Activated CD4-positive, alpha-beta T cell treated with anti-CD3 and anti-CD28 coated beads for 36 hours (primary cell): ENCODE results near the gene TMEM37. TPM values are rescaled to one million over a fixed set of nuclear protein-coding genes. Genes with fewer than 3 reads are reported as not detected.

ENCODE experiments used
- ATAC-seq: fragments of 200-7000 bp; cut with Tn5 transposase; one replicate; pipeline ENCODE4 v1.10.0; 2021; ENCODE audit warnings: mild to moderate bottlenecking, moderate library complexity
- CTCF ChIA-PET: fragments of 350-600 bp; sonication (Branson Sonifier 250); formaldehyde crosslinking; loops from one replicate; lab custom pipeline; 2021; ENCODE audit warnings: antibody characterized with exemption; lab: Charles Lee
- POLR2A ChIA-PET: fragments of 350-600 bp; sonication (Branson Sonifier 250); formaldehyde crosslinking; loops from one replicate; lab custom pipeline; 2021; ENCODE audit warnings: antibody characterized with exemption, inconsistent platforms; lab: Charles Lee
- DNase-seq: peaks from one replicate; pipeline ENCODE4 v3.0.0-alpha.2; 2020
- H3K27ac Mint-ChIP-seq: one replicate; pipeline ENCODE4 v1.8.0; 2021; ENCODE audit warnings: mixed read lengths
- H3K27me3 Mint-ChIP-seq: one replicate; pipeline ENCODE4 v1.8.0; 2021; ENCODE audit warnings: mixed read lengths
- H3K36me3 Mint-ChIP-seq: one replicate; pipeline ENCODE4 v1.8.0; 2021; ENCODE audit warnings: low read depth, mixed read lengths
- H3K4me1 Mint-ChIP-seq: one replicate; pipeline ENCODE4 v1.8.0; 2021; ENCODE audit warnings: mixed read lengths
- H3K4me3 Mint-ChIP-seq: one replicate; pipeline ENCODE4 v1.8.0; 2021; ENCODE audit warnings: mild to moderate bottlenecking, moderate library complexity, mixed read lengths
- H3K9me3 Mint-ChIP-seq: one replicate; pipeline ENCODE4 v1.8.0; 2021; ENCODE audit warnings: low read depth, mixed read lengths
- intact Hi-C, 2 experiments: fragments of 100-400 bp; cut with DNase I in 1 of 2; cut with micrococcal nuclease in 1 of 2; formaldehyde crosslinking; loops; one replicate each; pipeline versions ENCODE4 v1.14.2 to v1.15.1; 2022 to 2024; cut with DNase I, micrococcal nuclease
- total RNA-seq, 2 experiments: library from RNA; stranded (reverse); gene quantifications; one replicate each; pipeline ENCODE4 v1.2.3, GENCODE V29; 2021

TMEM37 gene
- total RNA-seq, result not detected

GRCh38 chr2:119431155-119431975 is at the start of gene TMEM37:
TSS of gene TMEM37 (plus strand) at chr2:119431854. CDS start at chr2:119431904, 50 bp downstream.
- Mint-ChIP-seq H3K4me3 (peak within 1 kb of the TSS; percentile 34), H3K27me3 (peaks cover 56% of the 10 kb centered on the region), H3K27ac (no peak within 1 kb of the TSS), H3K4me1 (peaks cover 6% of the 10 kb centered on the region), H3K9me3 (no peaks in the 10 kb centered on the region), H3K36me3 (no peaks in the 10 kb centered on the region)
- DNase-seq, result peak; percentile 43
- intact Hi-C loops, result no loop called here
- ATAC-seq, result peak; percentile 63
- ChIA-PET POLR2A (no interaction called here), CTCF (no interaction called here)

- no peaks in the 10 kb centered on the region for H3K36me3 Mint-ChIP-seq
- CTCF ChIA-PET, result no interaction called here
- ATAC-seq (no peak), DNase-seq (no peak)
- POLR2A ChIA-PET, result no interaction called here
- H3K27me3 Mint-ChIP-seq, result peaks cover 1% of the 10 kb centered on the region
- H3K4me1 Mint-ChIP-seq, result peaks cover 8% of the 10 kb centered on the region
- H3K27ac Mint-ChIP-seq, result no peak overlapping the region
- no peaks in the 10 kb centered on the region for H3K9me3 Mint-ChIP-seq
- no peak overlapping the region for H3K4me3 Mint-ChIP-seq
- intact Hi-C loops, result no loop called here
These were observed 48.1 kb upstream of the TMEM37 start for GRCh38 chr2:119383410-119384140.

- POLR2A ChIA-PET, result no interaction called here
- CTCF ChIA-PET, result no interaction called here
- Mint-ChIP-seq H3K27ac (no peak overlapping the region), H3K4me1 (peaks cover 8% of the 10 kb centered on the region), H3K27me3 (peaks cover 1% of the 10 kb centered on the region), H3K4me3 (no peak overlapping the region), H3K36me3 (no peaks in the 10 kb centered on the region), H3K9me3 (no peaks in the 10 kb centered on the region)
- ATAC-seq (no peak), DNase-seq (no peak)
- intact Hi-C loops, result no loop called here
These were observed 46.7 kb upstream of the TMEM37 start for GRCh38 chr2:119384971-119385370.

- DNase-seq (no peak), ATAC-seq (no peak)
- peaks cover 8% of the 10 kb centered on the region for H3K4me1 Mint-ChIP-seq
- CTCF ChIA-PET, result interaction anchor here (0.6 kb wide), 1 partner anchor 23 kb away, joined by 3 read pairs; no protein-coding TSS in a partner anchor
- H3K36me3 Mint-ChIP-seq, result no peaks in the 10 kb centered on the region
- H3K27me3 Mint-ChIP-seq, result peaks cover 1% of the 10 kb centered on the region
- POLR2A ChIA-PET, result no interaction called here
- intact Hi-C loops, result no loop called here
- no peak overlapping the region for H3K4me3 Mint-ChIP-seq
- no peaks in the 10 kb centered on the region for H3K9me3 Mint-ChIP-seq
- no peak overlapping the region for H3K27ac Mint-ChIP-seq
These were observed 46.2 kb upstream of the TMEM37 start for GRCh38 chr2:119385466-119385865.

- H3K4me1 Mint-ChIP-seq, result peaks cover 8% of the 10 kb centered on the region
- peak overlapping the region; percentile 47 for H3K27ac Mint-ChIP-seq
- intact Hi-C loops, result no loop called here
These were observed 44.1 kb upstream of the TMEM37 start for GRCh38 chr2:119387381-119388129.

GRCh38 chr2:119389615-119390306 is 41.9 kb upstream of the TMEM37 start:
- Mint-ChIP-seq H3K27ac (no peak overlapping the region), H3K27me3 (peaks cover 2% of the 10 kb centered on the region), H3K4me1 (peaks cover 8% of the 10 kb centered on the region), H3K9me3 (no peaks in the 10 kb centered on the region), H3K36me3 (no peaks in the 10 kb centered on the region), H3K4me3 (no peak overlapping the region)
- DNase-seq, result no peak
- intact Hi-C loops, result no loop called here
- POLR2A ChIA-PET, result no interaction called here
- CTCF ChIA-PET, result interaction anchor here (0.6 kb wide), 2 partner anchors 35 to 177 kb away, joined by 3 read pairs; no protein-coding TSS in a partner anchor
- ATAC-seq, result no peak

More at GRCh38 chr2:119387381-119388129, 44.1 kb upstream of the TMEM37 start:
- Mint-ChIP-seq H3K27me3 (peaks cover 1% of the 10 kb centered on the region), H3K36me3 (no peaks in the 10 kb centered on the region), H3K4me3 (no peak overlapping the region), H3K9me3 (no peaks in the 10 kb centered on the region)
- ATAC-seq, result peak; percentile 81
- ChIA-PET CTCF (interaction anchor here (0.7 kb wide), 1 partner anchor 30 kb away, joined by 3 read pairs; no protein-coding TSS in a partner anchor), POLR2A (no interaction called here)
- DNase-seq, result peak; percentile 64

- ChIA-PET CTCF (no interaction called here), POLR2A (no interaction called here)
- Mint-ChIP-seq H3K27me3 (peaks cover 2% of the 10 kb centered on the region), H3K36me3 (no peaks in the 10 kb centered on the region), H3K4me3 (no peak overlapping the region), H3K9me3 (no peaks in the 10 kb centered on the region), H3K27ac (no peak overlapping the region), H3K4me1 (no peaks in the 10 kb centered on the region)
- intact Hi-C loops, result no loop called here
- no peak for ATAC-seq
- DNase-seq, result no peak
These were observed 37.5 kb upstream of the TMEM37 start for GRCh38 chr2:119393971-119394748.

GRCh38 chr2:119397196-119397595 is 34.5 kb upstream of the TMEM37 start:
- no peak for ATAC-seq
- POLR2A ChIA-PET, result no interaction called here
- DNase-seq, result no peak

GRCh38 chr2:119402106-119402505 is 29.5 kb upstream of the TMEM37 start:
- Mint-ChIP-seq H3K9me3 (no peaks in the 10 kb centered on the region), H3K4me3 (no peak overlapping the region), H3K36me3 (no peaks in the 10 kb centered on the region), H3K27me3 (peaks cover 4% of the 10 kb centered on the region), H3K4me1 (no peaks in the 10 kb centered on the region), H3K27ac (no peak overlapping the region)
- ATAC-seq, result no peak
- CTCF ChIA-PET, result no interaction called here
- no peak for DNase-seq
- POLR2A ChIA-PET, result no interaction called here
- intact Hi-C loops, result loop anchor here in 1 of 2 experiments (10.0 kb wide), 1 partner anchor 263 kb away; no protein-coding TSS in a partner anchor

More at GRCh38 chr2:119397196-119397595, 34.5 kb upstream of the TMEM37 start:
- no peaks in the 10 kb centered on the region for H3K9me3 Mint-ChIP-seq
- H3K27ac Mint-ChIP-seq, result no peak overlapping the region
- CTCF ChIA-PET, result no interaction called here
- H3K36me3 Mint-ChIP-seq, result no peaks in the 10 kb centered on the region
- no peaks in the 10 kb centered on the region for H3K4me1 Mint-ChIP-seq
- intact Hi-C loops, result no loop called here
- H3K4me3 Mint-ChIP-seq, result no peak overlapping the region
- H3K27me3 Mint-ChIP-seq, result peaks cover 4% of the 10 kb centered on the region
